ENCODE measurements around the gene UST. TPM values are rescaled to one million over a fixed set of nuclear protein-coding genes. Genes with fewer than 3 reads are reported as not detected.

Gene UST
- total and polyA plus RNA-seq, 2 of the 8 experiments (the other 6 are each of a cell fraction or from before 2014, with no cell fraction given) = 13.5 to 34.5 TPM

GRCh38 chr6:148708707-148709106 lies 38.1 kb upstream of the UST start:
- DNase-seq (ENCODE audit: low read depth in 1 of 2, low spot score in 2 of 2) (no peak), FAIRE-seq (no peak)
- Histone ChIP-seq H3K56ac (replicated peaks; ENCODE audit: insufficient read length, low read depth, low read length) (no peak overlapping the region), H4K91ac (replicated peaks; ENCODE audit: insufficient read length, low read length) (no peak overlapping the region), H2AK5ac (ENCODE audit: low read depth, low read length) (no peak overlapping the region), H2BK5ac (ENCODE audit: low read depth, low read length) (no peak overlapping the region), H2BK12ac (ENCODE audit: low read depth, low read length) (no peak overlapping the region), H2BK20ac (ENCODE audit: low read length) (no peak overlapping the region), H2BK15ac (ENCODE audit: low read length) (no peak overlapping the region), H3K23ac (ENCODE audit: insufficient read length) (no peak overlapping the region), H3K4me2 (ENCODE audit: insufficient read depth in 1 of 2, low read depth in 2 of 2, low read length in 2 of 2) (no peak overlapping the region), H3K14ac (ENCODE audit: insufficient read length) (no peak overlapping the region), H3K4ac (replicated peaks; ENCODE audit: insufficient read length, low read depth, low read length) (no peak overlapping the region), H2AFZ (ENCODE audit: low read length) (no peak overlapping the region), H3K4me1 (replicated peaks in 1 of 4; ENCODE audit: control insufficient read depth in 3 of 4, insufficient read depth in 4 of 4, low read length in 3 of 4) (no peaks in the 10 kb centered on the region), H4K5ac (ENCODE audit: insufficient read length, low read depth, low read length) (no peak overlapping the region), H4K8ac (ENCODE audit: extremely low read depth, insufficient read depth, low read length) (no peak overlapping the region), H2BK120ac (replicated peaks; ENCODE audit: low read depth, low read length) (no peak overlapping the region), H3K18ac (ENCODE audit: extremely low read depth, low read length) (no peak overlapping the region), H3K9ac (replicated peaks in 1 of 4; ENCODE audit: extremely low read depth in 1 of 4, low read depth in 3 of 4, low read length in 3 of 4) (no peak overlapping the region), H3K79me1 (ENCODE audit: low read depth, low read length) (no peaks in the 10 kb centered on the region), H3K4me3 (ENCODE audit: extremely low read depth in 1 of 4, insufficient read depth in 2 of 4, low read depth in 3 of 4, low read length in 4 of 4) (no peak overlapping the region), H3K9me3 (ENCODE audit: insufficient read depth in 2 of 2, low read depth in 1 of 2, low read length in 1 of 2) (0 out of 4 replicates have a peak, but pooled peaks cover 0 to 5% of the 10 kb centered on the region in 2 experiments), H3K79me2 (ENCODE audit: control insufficient read depth in 1 of 2, insufficient read depth in 2 of 2, low read length in 2 of 2) (no peaks in the 10 kb centered on the region), H4K20me1 (replicated peaks in 1 of 2; ENCODE audit: control insufficient read depth in 1 of 2, insufficient read depth in 2 of 2, low read length in 2 of 2) (no peaks in the 10 kb centered on the region), H3K23me2 (ENCODE audit: low read depth, low read length) (no peaks in the 10 kb centered on the region; the same call in 1 of the 2 replicates), H3K27ac (ENCODE audit: low read depth, low read length) (no peak overlapping the region), H3K27me3 (replicated peaks in 1 of 4; ENCODE audit: control insufficient read depth in 3 of 4, extremely low read depth in 1 of 4, insufficient read depth in 3 of 4, low read length in 3 of 4) (no peaks in the 10 kb centered on the region), H3K36me3 (ENCODE audit: control insufficient read depth in 2 of 4, insufficient read depth in 4 of 4, low read length in 3 of 4) (no peaks in the 10 kb centered on the region)
- WGBS, 2 experiments (ENCODE audit: extremely low coverage in 1 of 2, insufficient coverage in 1 of 2, insufficient read length in 1 of 2, insufficient replicate concordance in 2 of 2, low coverage in 1 of 2, low lambda C conversion rate in 2 of 2, missing lambda C conversion rate in 1 of 2) = 96% methylated on average over 1 of the region's 1 CpG; no CpG with 5 or more reads in 1 of the 2 experiments
- POLR2A ChIA-PET (ENCODE audit: partially characterized antibody) = no interaction called here
- TF ChIP-seq SRF (IDR thresholded peaks at IDR 0.05; ENCODE audit: low read depth, low read length) (no peak), POLR2A (IDR thresholded peaks at IDR 0.05; ENCODE audit: control extremely low read depth in 1 of 2, low read depth in 2 of 2, low read length in 2 of 2) (no peak), SIRT6 (IDR thresholded peaks at IDR 0.05; ENCODE audit: low read length) (no peak), CEBPB (IDR thresholded peaks at IDR 0.05; ENCODE audit: low read depth, low read length) (no peak), POLR2AphosphoS5 (IDR thresholded peaks at IDR 0.05; ENCODE audit: low read depth, low read length) (no peak)
- CTCF ChIA-PET (ENCODE audit: partially characterized antibody) = interaction anchor here (1.0 to 1.7 kb wide), 4 partner anchors 9 to 481 kb away, joined by 3 to 4 read pairs (median 4); no protein-coding TSS in a partner anchor

Data from H1 (cell line).